HS-5 (cell line): ENCODE data around the gene PCGF3.
"Not testable (repeated sequence)": the region's sequence is repeated elsewhere in the genome, so short reads cannot be mapped to it uniquely, and the experiment has no call there.

ENCODE experiments used
- DNase-seq: peaks from one replicate; pipeline ENCODE4 v3.0.0-alpha.2; 2012; ENCODE audit warnings: low read depth

Gene PCGF3

GRCh38 chr4:683247-683897 is 22.3 kb upstream of the PCGF3 start:
- DNase-seq = no peak

DNA sequence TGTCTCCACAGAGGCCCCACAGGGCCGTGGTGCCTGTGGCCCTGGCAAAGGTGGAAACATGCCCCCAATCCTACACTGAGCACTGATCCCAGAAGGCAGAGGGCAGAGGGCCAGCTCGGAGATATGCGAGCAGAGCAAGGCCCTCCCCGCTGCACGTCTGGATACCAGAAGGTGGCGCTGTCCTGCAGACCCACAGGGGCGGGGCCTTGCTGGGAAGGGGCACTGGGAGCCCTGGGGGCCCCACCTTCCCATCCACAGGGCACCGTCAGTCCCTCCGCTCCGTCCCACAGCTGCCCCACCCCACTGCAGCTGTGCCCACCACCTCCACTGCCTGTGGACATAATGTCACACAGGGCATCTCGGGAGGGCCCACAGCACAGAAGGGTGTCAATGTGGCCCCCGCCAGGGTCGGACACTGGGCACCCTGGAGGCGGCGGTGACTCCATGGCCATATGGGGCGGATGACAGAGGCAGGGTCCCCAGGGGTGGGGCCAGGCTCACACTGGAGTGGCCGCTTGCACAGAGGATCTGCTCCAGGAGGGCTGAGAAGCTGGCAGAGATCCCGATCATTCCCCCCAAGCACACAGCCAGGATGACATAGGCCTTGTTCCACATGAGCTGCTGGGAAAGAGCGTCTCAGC is 21.5 kb upstream of the PCGF3 start:
- no peak for DNase-seq

- no peak for DNase-seq
Measured at GRCh38 chr4:684623-685327, 20.9 kb upstream of the PCGF3 start.

DNA sequence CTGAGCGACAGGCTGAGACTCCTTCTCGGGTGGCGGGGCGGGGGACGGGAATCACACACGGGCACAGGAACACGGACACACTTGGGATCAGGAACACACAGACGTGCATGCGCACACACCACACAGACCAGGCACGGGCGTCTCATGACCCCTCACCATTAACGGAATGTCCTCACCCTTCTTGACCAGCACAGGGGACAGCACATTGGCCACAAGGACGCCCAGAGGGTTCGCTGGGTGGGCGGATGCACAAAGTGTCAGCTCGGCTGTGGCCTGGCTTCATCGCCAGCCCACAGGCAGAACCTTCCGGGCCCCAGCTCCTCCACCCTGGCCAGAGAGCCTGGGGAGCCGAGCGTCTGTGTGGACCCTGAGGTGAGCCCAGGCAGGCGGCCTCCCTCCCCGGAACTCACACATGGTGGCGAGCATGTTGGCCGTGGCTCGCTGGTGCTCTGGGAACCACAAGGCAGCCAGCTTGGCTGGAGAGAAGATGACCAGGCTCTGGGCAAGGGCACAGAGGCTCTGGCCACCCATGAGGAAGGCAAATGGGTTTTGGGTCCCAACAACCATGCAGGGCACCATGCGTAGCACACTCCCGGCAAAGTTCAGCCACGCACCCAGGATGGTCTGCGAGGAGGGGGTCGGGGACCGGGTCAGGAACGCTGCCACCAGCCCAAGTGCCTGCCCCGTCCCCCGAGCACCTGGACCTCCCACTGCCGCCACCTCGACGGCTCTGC is 19.8 kb upstream of the PCGF3 start:
- DNase-seq = no peak

DNA sequence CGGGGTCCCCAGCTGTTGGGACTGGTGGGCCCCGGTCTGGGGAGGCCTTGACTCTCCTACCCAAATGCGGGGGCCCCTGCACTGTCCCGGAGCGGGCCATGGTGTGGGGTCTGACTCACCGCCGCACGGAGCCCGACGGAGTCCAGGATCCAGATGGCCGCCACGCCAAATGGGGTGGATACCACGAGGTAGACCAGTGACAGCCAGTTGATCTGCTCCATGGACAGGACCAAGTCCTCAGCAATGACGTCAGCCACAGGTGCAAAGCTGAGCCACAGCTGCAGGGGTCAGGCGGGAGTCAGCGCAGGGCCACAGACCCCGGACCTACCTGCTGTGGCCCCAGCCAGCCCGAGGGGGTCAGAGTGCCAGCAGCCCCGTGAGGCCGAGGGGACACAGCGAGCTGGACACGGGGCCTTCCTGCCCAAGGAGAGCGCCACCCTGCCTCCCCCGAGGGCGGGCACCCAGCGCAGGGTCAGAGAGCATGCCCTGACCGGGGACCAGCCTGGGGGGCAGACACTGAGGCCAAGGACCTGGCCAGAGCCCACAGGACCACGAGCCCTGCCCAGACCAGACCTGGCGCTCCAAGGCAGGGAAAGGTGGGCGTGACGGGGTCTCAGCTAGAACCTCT is 19.1 kb upstream of the PCGF3 start:
- DNase-seq = no peak

DNA sequence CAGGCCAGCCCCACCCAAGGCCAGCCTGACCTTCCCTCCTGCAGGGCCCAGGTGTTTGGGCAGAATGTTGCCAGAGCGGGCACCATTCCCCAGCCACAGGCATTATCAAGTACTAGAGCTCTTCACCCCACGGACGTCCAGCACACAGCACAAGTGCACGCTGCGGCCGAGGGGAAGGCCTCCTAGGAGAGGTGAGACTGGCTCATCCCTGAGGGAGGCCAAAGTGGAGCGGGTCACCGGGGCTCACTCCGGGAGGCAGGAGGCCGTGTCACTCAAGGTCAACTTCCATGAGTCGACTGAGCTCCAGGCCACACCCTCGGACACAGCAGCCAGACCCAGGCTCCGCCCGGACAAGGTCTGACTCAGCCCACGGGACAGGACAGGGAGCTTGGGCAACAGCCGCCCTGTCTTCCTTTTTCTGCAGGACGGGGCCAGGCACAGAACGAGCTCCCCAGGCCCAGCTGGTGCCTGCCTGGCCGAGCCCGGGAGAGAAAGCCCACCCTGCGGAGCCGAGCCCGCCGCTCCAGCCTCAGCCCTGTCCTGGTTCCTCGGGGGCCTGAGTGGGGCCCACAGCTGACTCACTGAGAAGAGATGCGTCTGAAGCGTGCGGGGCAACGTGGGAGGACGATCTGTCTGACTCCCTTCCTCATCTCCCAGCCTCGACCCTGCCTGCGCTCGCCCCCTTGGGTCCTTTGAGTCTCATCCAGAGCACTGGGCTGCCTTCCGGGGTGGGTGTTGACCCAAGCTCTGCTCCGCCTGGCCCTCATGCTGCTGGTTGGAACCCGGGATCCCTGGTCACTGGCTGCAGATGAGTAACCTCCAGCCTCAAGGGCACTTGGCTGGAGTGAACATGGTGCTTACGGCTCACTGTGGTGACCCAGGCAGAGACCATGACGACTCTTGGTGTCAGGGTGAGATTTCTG is 18.3 kb upstream of the PCGF3 start:
- peak; percentile 78 for DNase-seq

DNA sequence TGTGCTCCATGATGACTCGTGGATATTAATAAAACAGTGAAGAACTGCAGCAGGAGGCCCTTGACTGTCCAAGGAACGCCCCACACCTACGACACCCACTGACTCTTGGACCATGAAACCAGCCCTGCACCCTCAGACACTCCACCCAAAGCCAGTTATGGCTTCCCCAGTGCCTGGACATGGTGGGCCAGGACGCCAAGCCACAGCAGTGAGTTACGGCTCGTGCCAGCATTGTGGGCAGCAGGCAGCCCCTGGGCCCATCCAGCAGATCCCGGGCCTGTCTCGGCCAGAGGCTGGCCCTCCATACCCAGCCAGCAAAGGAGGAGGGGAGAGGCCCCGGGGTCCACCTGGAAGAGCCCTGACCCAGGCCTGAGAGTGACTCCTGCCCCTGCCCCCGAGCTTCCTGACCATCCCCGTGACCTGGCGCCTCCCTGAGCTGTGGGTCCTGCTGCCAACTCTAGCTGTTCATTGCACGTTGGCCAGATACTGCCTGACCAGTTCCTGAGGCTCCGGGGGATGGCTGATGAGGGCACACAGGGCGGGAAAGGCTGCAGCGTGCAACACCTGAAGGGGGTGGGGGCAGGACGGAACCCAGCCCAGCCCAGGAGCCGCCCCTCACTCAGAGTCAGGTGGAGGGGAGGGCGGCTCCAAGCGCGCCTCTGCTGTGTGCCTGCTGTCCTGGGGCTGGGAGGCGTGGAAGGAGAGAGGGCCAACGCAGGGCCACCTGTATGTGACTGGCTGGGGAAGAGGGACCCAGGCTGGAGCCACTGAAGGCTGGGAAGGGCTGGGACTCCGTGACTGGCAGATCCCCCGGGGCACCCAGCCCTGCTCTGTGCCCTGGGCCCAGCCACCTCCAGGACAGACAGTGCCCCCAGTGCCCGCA is 17.4 kb upstream of the PCGF3 start:
- DNase-seq = no peak

DNA sequence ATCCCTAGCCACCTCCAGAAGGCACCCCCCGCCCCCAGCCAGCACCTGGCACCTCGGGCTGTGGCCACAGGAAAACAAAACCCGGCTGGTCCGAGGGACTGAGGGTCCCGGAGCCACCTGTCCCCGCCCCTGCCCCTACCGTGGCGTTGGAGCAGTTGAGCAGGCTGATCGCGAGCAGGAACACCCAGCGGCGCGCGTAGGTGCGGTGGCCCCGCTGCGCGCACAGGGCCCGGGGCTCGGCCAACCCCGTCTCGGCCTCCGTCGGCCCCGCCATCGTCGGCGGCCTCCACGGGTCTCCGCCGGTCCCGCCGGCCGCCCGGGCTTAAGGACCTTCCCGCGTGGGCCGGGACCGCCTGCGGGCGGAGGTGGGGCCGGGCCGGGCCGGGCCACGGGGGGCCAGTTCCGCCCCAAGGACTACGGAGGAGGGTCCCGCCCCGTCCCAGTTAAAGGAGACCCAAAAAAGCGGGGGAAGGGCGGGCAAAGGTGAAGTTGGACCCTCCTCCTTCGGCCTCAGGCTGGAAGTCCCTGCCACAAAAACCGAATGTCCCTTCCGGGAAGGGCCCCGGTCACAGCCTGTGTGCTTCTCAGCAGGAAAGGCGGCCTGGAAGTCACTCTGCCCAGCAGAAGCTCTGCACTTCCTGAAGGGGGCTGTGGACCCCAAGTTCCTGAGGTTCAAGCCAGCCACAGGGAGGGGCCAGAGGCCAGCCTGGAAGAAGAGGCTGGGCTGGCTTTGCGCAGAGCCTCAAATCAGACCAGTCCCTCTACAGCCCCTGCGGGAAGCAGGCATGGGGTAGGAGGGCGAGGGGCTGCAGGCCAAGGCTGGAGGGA is 16.6 kb upstream of the PCGF3 start, which contains the start of gene SLC49A3:
Gene SLC49A3, minus strand, starts transcription at position 298 of the 828 bp plus-strand sequence. Its CDS starts 24 bp downstream, at position 274.
- no peak for DNase-seq

GRCh38 chr4:689723-690122 is 15.9 kb upstream of the PCGF3 start:
- no peak for DNase-seq

DNA sequence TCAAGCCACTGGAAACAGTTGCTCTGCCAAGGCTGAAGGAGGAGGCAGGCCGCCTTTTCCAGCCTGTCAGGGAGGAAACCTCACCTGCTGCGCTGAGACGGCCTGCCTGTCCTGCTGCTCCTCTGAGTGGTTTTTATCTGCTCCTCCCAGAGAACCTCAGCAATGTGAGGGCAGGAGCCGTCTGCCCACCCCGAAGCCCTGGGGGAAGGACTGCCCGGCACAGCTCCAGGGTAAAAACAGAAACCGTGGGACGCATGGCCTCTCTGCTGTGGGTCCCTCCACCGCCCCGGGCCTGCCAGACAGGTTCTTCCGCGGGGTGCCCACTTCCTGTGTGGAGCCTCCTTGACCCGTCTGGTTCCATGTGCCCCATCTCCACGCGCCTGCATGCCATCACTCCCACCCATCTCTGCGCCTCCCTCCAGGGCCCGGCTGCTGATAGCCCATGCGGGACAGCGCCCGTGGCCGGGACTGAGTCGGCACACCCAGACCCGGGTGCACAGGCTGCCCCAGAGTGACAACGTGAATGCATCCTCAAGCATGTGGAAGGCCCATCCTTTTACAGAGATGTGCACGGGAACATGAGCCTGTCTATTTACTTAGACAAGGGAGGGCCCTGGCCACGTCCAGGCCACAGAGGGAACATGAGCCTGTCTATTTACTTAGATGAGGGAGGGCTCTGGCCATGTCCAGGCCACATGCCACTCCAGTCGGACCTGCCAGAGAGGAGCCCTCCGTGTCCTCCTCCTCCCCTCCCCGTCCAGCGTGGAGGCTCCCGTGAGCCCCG is 12.7 kb upstream of the PCGF3 start:
- DNase-seq = no peak

- DNase-seq = not testable (repeated sequence)
Measured at GRCh38 chr4:694341-694940, 11.2 kb upstream of the PCGF3 start.

GRCh38 chr4:699816-700580 is 5.6 kb upstream of the PCGF3 start:
- no peak for DNase-seq

DNA sequence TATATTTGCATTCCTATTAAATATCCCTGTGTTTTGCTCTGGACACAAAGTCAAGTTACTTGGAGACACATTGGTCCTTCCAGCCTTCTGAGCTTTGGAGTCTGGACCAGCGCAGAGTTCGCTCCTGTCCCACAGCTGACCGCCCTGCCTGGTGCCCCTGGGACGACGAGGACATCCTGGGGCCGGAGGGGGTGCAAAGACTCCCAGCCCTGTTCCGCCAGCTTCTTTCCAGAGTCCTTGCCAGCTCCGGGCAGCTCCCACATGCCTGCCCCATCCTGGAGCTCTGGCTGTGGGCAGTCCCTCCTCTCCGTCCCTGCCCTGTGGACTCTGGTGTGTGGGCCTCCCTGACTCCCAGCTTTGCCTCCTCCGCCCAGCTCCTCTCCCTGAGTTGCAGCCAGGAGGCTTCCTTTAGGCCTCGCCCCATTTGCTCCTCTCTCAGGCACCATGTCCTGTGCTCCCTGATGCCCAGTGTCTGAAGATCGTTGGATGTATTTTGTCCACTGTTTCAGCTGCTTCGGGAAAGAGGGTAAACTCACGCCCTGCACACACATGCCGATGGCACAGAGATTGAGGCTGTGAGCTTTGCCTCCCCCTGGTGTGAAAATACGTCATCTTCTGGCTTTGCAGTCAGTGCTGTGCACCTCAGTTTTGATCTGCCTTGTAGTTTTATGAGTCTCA is 4.9 kb upstream of the PCGF3 start:
- no peak for DNase-seq

- no peak for DNase-seq
Measured at GRCh38 chr4:702618-703048, 3.0 kb upstream of the PCGF3 start.

- no peak for DNase-seq
Measured at GRCh38 chr4:703336-704197, 2.1 kb upstream of the PCGF3 start.
